HepG2 (cell line): ENCODE data around the gene FAM83C. TPM values are rescaled to one million over a fixed set of nuclear protein-coding genes. Genes with fewer than 3 reads are reported as not detected.

ENCODE experiments used
- ATAC-seq: fragments of 200-7000 bp; cut with Tn5 transposase; 3 replicates; pipeline ENCODE4 v1.9.1; 2020; ENCODE audit warnings: mild to moderate bottlenecking, moderate library complexity
- BruUV-seq: library from RNA; stranded (reverse); fragments of 400-500 nt; replicated peaks from 2 replicates; lab custom pipeline; 2021; lab: Mats Ljungman, UMichigan
- CTCF ChIA-PET: fragments of 300-600 bp; formaldehyde crosslinking; extraction: SDS; loops from one replicate; lab custom pipeline; 2021; ENCODE audit warnings: low total read pairs, inconsistent platforms, low intra/inter-chr PET ratio; lab: Yijun Ruan, JAX
- POLR2A ChIA-PET: fragments of 350-600 bp; sonication (Branson Sonifier 250); formaldehyde crosslinking; loops from one replicate; lab custom pipeline; 2020; ENCODE audit warnings: antibody characterized with exemption, inconsistent platforms; lab: Yijun Ruan, JAX
- DNase-seq: peaks from one replicate; pipeline ENCODE4 v3.0.0-alpha.2; 2015; ENCODE audit warnings: low spot score
- FAIRE-seq: peaks from 3 replicates; lab custom pipeline; 2011; peaks lifted over from hg19 to GRCh38; lab: Jason Lieb, UNC
- H2AFZ ChIP-seq: one replicate; pipeline ENCODE4 v1.6.1; 2011; ENCODE audit warnings: low read length, inconsistent platforms
- H3K27ac ChIP-seq: fragments of 300-600 bp; 3 replicates; pipeline ENCODE4 v1.8.0; 2011; ENCODE audit warnings: mixed run types, mild to moderate bottlenecking, mixed read lengths, low read length, inconsistent platforms; ENCODE audit not compliant: insufficient read depth; ENCODE audit errors: extremely low read length
- H3K27me3 ChIP-seq, 2 experiments: fragments of 200-600 bp in 1 of 2; 2 replicates in 1 of 2; 3 replicates in 1 of 2; pipeline versions ENCODE4 v1.6.0 to v1.8.0; 2011; ENCODE audit warnings: low read length in 2 of 2, mild to moderate bottlenecking in 2 of 2, moderate library complexity in 2 of 2, inconsistent platforms in 1 of 2; ENCODE audit not compliant: insufficient read depth in 2 of 2, control insufficient read depth in 1 of 2
- H3K36me3 ChIP-seq, 2 experiments: fragments of 200-600 bp in 1 of 2; replicated peaks in 1 of 2; 2 replicates in 1 of 2; 3 replicates in 1 of 2; pipeline versions ENCODE4 v1.5.1 to v1.8.0; 2011; ENCODE audit warnings: low read length in 2 of 2, inconsistent platforms in 1 of 2; ENCODE audit not compliant: insufficient read depth in 2 of 2, control insufficient read depth in 1 of 2
- H3K4me1 ChIP-seq: 2 replicates; pipeline ENCODE4 v1.5.1; 2012; ENCODE audit warnings: low read length, inconsistent platforms; ENCODE audit not compliant: insufficient read depth
- H3K4me2 ChIP-seq: 2 replicates; pipeline ENCODE4 v1.6.0; 2011; ENCODE audit warnings: low read depth, low read length, inconsistent platforms
- H3K4me3 ChIP-seq, 3 experiments: fragments of 200-600 bp in 1 of 3; sonication (generic), shearing (Covaris generic) in 1 of 3; replicated peaks in 1 of 3; 2 replicates each; pipeline ENCODE4 v1.5.1; 2011 to 2016; ENCODE audit warnings: low read length in 3 of 3, inconsistent platforms in 2 of 3, low read depth in 2 of 3, mild to moderate bottlenecking in 2 of 3, control low read depth in 1 of 3, mixed read lengths in 1 of 3; ENCODE audit not compliant: insufficient read depth in 1 of 3
- H3K79me2 ChIP-seq: one replicate; pipeline ENCODE4 v1.6.1; 2011; ENCODE audit warnings: low read length, inconsistent platforms; ENCODE audit not compliant: insufficient read depth
- H3K9ac ChIP-seq: 2 replicates; pipeline ENCODE4 v1.6.0; 2011; ENCODE audit warnings: mild to moderate bottlenecking, low read depth, low read length, inconsistent platforms; ENCODE audit not compliant: insufficient read depth
- H3K9me3 ChIP-seq: 2 replicates; pipeline ENCODE4 v1.5.1; 2012; ENCODE audit warnings: mild to moderate bottlenecking, low read length
- H4K20me1 ChIP-seq: 2 replicates; pipeline ENCODE4 v1.6.0; 2011; ENCODE audit warnings: inconsistent platforms, mild to moderate bottlenecking, low read length, moderate library complexity; ENCODE audit not compliant: insufficient read depth
- MAFK ChIP-seq, 2 experiments: IDR thresholded peaks in 1 of 2; conservative IDR thresholded peaks in 1 of 2; 2 replicates each; pipeline ENCODE4 v1.6.1; 2011; ENCODE audit warnings: improper control_type of control experiment in 2 of 2, low read length in 2 of 2
- MBD4 ChIP-seq: IDR thresholded peaks from 2 replicates; pipeline ENCODE4 v1.6.1; 2012; ENCODE audit warnings: low read length, inconsistent platforms, borderline replicate concordance
- NBN ChIP-seq: fragments of 450-650 bp; conservative IDR thresholded peaks from 2 replicates; pipeline ENCODE4 v1.6.1; 2017
- PAWR ChIP-seq: sonication (generic); formaldehyde crosslinking; IDR thresholded peaks from 2 replicates; pipeline ENCODE4 v1.4.0; 2020; ENCODE audit warnings: missing genetic modification reagents, mild to moderate bottlenecking, borderline replicate concordance
- TARDBP ChIP-seq: sonication (generic); formaldehyde crosslinking; IDR thresholded peaks from 2 replicates; pipeline ENCODE4 v1.8.0; 2022; ENCODE audit warnings: mild to moderate bottlenecking, missing genetic modification reagents
- ZFP41 ChIP-seq: sonication (generic); formaldehyde crosslinking; IDR thresholded peaks from 2 replicates; pipeline ENCODE4 v1.4.0; 2020; ENCODE audit warnings: mild to moderate bottlenecking, missing genetic modification reagents, borderline replicate concordance
- ZNF33A ChIP-seq: sonication (generic); formaldehyde crosslinking; IDR thresholded peaks from 2 replicates; pipeline ENCODE4 v1.5.1; 2020; ENCODE audit warnings: missing genetic modification reagents, mild to moderate bottlenecking, moderate library complexity, borderline replicate concordance
- ZNF605 ChIP-seq: sonication (generic); formaldehyde crosslinking; IDR thresholded peaks from 2 replicates; pipeline ENCODE4 v1.8.0; 2022; ENCODE audit warnings: mild to moderate bottlenecking, missing genetic modification reagents
- ZNF646 ChIP-seq: sonication (generic); formaldehyde crosslinking; IDR thresholded peaks from 2 replicates; pipeline ENCODE4 v1.9.0; 2021; ENCODE audit warnings: mild to moderate bottlenecking, missing genetic modification reagents
- WGBS: methylation state at CpG from one replicate; pipeline ENCODE4 v1.1.6; 2017; ENCODE audit warnings: low lambda C conversion rate; 5-methylcytosine and 5-hydroxymethylcytosine counted together
- in situ Hi-C: cut with HindIII; loops from 2 replicates; pipeline ENCODE4 v1.10.0; 2017; ENCODE audit warnings: low pct_unique_long_range_greater_than_20kb; ENCODE audit not compliant: extremely low pct_ligation_motif_present
- intact Hi-C: fragments of 100-400 bp; cut with micrococcal nuclease; formaldehyde crosslinking; loops from one replicate; pipeline ENCODE4 v1.10.0; 2022; ENCODE audit not compliant: unreplicated experiment
- polyA plus RNA-seq, 8 experiments: library from polyadenylated mRNA; depleted of rRNA in 3 of 8; stranded (reverse) in 7 of 8; unstranded in 1 of 8; fragments of >200 nt; fragmentation: Illumina TruSeq in 4 of 8; extraction: Trizol in 4 of 8; gene quantifications; 2 replicates each; pipeline versions ENCODE4 v1.2.1 to v1.2.3, GENCODE V29; 2011 to 2016; ENCODE audit warnings: low read depth in 4 of 8, missing spikeins in 1 of 8, mixed read lengths in 1 of 8; ENCODE audit not compliant: insufficient read depth in 1 of 8
- total RNA-seq, 5 experiments: library from RNA; depleted of rRNA; stranded (reverse); fragments of >200 nt; fragmentation: Illumina TruSeq; extraction: Trizol; gene quantifications; 2 replicates each; pipeline ENCODE4 v1.2.3, GENCODE V29; 2016; ENCODE audit warnings: low read depth in 1 of 5
- TF ChIP-seq, protein P1 (sequence below): sonication (generic); formaldehyde crosslinking; IDR thresholded peaks from 2 replicates; pipeline ENCODE4 v1.5.1; 2020; ENCODE audit warnings: missing genetic modification reagents, mild to moderate bottlenecking, borderline replicate concordance

The FAM83C gene
- total and polyA plus RNA-seq, 2 of the 13 experiments (the other 11 are each of a cell fraction or from before 2014, with no cell fraction given), result 0.04 TPM; not detected in 1

- Histone ChIP-seq H3K4me1 (peaks cover 7% of the 10 kb centered on the region), H3K36me3 (no peaks in the 10 kb centered on the region), H4K20me1 (no peaks in the 10 kb centered on the region), H3K9ac (no peak overlapping the region), H3K4me3 (no peak overlapping the region), H3K9me3 (no peaks in the 10 kb centered on the region), H3K27me3 (peaks cover 3 to 10% of the 10 kb centered on the region in 2 experiments; a peak in 1 of 5 replicates), H2AFZ (no peak overlapping the region), H3K4me2 (no peak overlapping the region), H3K79me2 (no peaks in the 10 kb centered on the region), H3K27ac (no peak overlapping the region)
- CTCF ChIA-PET, result no interaction called here
- no peak for DNase-seq
- 16% methylated on average over 2 of the region's 2 CpGs for WGBS
- no TSS peak for BruUV-seq
- in situ Hi-C loops (no loop called here), intact Hi-C loops (no loop called here)
- ATAC-seq, result no peak
- FAIRE-seq, result no peak
- POLR2A ChIA-PET, result interaction anchor here (0.5 kb wide), 1 partner anchor 18 kb away, joined by 4 read pairs; no protein-coding TSS in a partner anchor
- TF ChIP-seq, protein P1, sequence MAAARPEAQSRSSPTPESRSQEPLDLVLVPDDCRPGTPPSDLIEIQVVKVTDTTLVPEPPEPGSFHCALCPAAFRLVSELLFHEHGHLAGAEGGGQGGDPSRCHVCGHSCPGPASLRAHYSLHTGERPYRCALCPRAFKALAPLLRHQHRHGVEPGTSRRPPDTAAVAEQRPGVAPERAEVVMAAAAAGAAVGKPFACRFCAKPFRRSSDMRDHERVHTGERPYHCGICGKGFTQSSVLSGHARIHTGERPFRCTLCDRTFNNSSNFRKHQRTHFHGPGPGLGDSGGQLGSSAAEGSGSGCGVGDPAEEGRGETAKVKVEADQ (CRISPR knock-in tag), result no peak
- TF ChIP-seq ZNF33A (CRISPR knock-in tag) (no peak), TARDBP (CRISPR knock-in tag) (no peak), PAWR (CRISPR knock-in tag) (no peak), ZFP41 (CRISPR knock-in tag) (no peak), NBN (no peak), MAFK (conservative IDR thresholded peaks at IDR 0.05 in 1 of 2, IDR thresholded peaks at IDR 0.05 in 1 of 2; ENCODE audit: low read length in 2 of 2) (no peak), ZNF646 (CRISPR knock-in tag) (no peak), MBD4 (no peak), ZNF605 (CRISPR knock-in tag) (no peak)
Observed at GRCh38 chr20:35243317-35243716, 48.9 kb downstream of the FAM83C start.
